Caki2 (cell line): ENCODE data around the gene SLC25A48. TPM values are rescaled to one million over a fixed set of nuclear protein-coding genes. Genes with fewer than 3 reads are reported as not detected.

ENCODE experiments used
- DNase-seq: peaks from one replicate; pipeline ENCODE4 v3.0.0-alpha.2; 2015; ENCODE audit warnings: low read depth
- in situ Hi-C: cut with HindIII; loops from 2 replicates; pipeline ENCODE4 v1.10.0; 2016; ENCODE audit warnings: low sequenced_read_pairs, low pct_unique_long_range_greater_than_20kb, mixed read lengths
- total RNA-seq: library from RNA; depleted of rRNA; stranded (reverse); fragments of >200 nt; shearing (Covaris generic); gene quantifications from 2 replicates; pipeline ENCODE4 v1.2.3, GENCODE V29; 2014; ENCODE audit warnings: low replicate concordance

The SLC25A48 gene
- total RNA-seq, 1 experiment from 2014 or later = not detected

DNA sequence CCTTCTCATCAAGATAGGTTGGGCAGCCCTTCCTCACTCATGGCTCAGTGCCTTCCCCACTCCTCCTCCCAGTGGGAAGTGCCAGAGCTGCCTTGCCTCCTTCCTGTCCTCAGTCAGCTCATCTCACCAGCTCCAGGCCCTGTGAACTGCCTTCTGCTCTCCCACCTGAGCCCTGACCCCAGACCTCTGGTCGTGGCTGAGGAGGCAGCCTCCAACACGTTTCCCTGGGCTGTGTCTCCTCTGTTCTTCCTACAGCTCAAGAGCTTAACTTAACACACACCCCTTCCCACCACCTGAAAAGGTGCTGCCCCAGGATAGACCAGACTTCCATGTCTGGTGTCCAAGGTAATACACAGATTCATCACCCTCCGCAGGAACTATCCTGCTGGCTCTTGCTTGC, 40.0 kb downstream of the SLC25A48 start:
- DNase-seq = no peak
- in situ Hi-C loops = no loop called here

DNA sequence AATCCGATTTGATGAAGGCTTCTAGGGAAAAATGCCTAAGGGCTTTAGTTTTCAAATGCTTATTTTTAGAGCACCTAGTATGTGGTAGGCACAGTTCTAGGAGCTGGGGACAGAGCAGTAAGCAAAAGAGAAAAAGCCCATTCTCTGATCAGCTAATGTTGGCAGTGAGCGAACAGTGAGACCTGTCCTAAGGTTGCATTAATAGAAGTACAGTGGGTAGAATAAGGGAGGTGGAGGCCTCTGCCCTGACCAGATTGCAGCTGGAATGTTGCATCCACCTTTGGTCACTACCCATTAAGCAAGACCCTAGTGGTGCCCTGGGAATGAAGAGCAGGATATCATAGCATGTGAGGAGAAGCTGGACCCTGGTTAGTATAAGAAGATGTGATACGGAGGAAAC, 41.1 kb downstream of the SLC25A48 start:
- in situ Hi-C loops = no loop called here
- no peak for DNase-seq

DNA sequence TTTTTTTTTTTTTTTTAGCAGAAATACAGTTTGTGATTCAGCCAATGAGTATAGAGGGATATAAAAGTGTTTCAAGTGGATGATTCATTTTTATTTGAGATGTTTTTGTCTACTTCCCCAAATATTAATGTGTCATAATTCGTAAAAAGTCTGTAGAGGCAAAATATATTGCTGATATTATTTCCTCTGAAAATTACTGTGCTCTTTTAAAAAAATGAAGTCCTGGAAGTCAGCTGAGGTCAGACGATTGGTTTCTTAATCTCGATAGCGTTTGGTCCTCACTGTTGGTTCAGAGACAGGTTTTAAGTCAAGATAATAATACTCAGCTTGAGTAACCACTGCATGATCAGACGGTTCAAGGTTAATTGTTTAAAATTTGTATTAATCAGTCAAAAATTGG, 41.7 kb downstream of the SLC25A48 start:
- DNase-seq = no peak

DNA sequence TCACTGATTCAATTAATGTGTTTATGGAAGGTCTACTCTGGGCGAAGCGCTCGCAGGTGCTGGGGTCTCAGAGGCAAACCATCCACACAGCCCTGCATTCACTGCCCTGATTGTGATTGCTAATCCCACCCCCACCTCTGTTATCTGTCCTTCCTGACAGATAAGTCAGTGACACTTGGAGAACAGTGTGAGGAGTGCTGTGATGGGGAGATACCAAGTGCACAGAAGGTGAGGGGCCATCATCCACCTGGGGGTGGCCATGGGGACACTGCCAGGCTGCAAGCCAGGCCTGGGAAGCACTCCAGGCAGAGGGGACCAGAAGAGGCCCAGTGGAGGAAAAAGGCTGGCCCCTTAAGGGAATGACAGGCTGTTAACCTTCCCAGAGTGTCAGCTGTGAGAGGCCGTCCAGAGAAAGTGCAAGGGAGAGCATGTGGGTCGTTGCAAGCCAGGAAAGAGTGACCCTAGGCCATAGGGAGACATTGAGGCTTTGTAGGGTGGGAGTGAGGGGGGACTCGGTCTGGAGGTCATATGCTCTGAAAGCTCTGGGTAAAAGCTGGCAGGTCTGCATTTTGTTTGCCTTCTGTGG, 43.2 kb downstream of the SLC25A48 start:
- DNase-seq = no peak
- in situ Hi-C loops = no loop called here

More for the DNA sequence above, 41.7 kb downstream of the SLC25A48 start:
- in situ Hi-C loops = no loop called here

DNA sequence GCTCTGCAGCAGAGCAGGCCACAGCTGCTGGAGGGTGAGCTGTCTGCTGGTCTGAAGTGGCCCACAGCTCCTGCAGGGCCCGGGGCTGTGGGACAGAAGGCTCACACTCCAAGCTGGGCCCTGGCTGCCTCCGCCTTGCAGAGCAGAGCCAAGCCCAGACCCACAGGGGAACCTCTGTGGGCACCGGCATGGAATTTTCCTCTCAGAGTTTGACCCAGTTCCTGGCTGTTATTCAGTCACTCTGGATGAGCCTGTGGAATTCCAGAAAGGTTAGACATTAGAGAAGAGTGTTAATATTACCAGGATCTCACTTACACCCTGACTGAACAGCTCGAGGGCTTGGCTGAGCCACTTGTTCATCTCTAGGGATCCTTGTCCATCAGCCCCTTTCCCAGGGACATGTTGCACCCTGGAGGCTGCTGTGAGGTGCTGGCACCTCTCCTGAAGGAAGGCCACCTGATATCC, 43.7 kb downstream of the SLC25A48 start:
- DNase-seq = peak; percentile 17
- in situ Hi-C loops = no loop called here

DNA sequence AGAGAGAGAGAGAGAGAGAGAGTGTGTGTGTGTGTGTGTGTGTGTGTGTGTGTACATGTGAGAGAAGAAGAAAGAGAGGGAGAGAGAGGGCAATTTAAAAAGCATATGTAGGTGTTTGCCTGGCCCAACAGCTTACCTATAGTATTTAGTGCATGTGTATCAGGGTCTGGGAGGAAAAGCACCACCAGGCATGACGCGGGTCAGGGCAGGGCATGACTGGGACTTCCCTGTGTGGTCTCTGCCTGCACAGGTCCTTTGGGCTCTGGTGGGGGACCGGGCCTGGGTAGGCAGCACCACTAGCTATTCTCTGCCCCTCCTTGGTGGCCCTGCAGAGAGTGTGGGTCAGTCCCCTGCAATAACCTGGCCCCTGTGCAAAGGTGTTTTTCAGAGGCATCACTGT, 45.1 kb downstream of the SLC25A48 start:
- no peak for DNase-seq
- in situ Hi-C loops = no loop called here

DNA sequence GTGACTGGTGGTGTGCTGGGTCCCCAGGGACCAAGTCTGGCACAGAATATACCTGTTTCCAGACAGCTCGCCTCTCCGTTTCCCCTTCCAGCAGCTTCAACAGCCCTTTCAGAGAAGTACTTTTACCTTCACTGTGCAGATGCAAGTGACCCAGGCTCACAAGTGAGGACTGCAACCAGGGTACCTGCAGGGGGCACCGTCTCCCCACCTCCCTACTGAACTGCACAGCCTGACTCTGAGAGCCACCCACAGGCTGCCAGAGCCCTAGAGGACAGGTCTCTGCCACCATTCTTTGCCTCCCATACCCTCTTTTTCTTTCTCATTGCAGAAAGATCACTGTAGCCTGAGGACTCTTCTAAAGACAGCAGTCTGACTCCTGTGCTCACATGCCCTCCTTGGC, 45.8 kb downstream of the SLC25A48 start:
- in situ Hi-C loops = no loop called here
- no peak for DNase-seq

DNA sequence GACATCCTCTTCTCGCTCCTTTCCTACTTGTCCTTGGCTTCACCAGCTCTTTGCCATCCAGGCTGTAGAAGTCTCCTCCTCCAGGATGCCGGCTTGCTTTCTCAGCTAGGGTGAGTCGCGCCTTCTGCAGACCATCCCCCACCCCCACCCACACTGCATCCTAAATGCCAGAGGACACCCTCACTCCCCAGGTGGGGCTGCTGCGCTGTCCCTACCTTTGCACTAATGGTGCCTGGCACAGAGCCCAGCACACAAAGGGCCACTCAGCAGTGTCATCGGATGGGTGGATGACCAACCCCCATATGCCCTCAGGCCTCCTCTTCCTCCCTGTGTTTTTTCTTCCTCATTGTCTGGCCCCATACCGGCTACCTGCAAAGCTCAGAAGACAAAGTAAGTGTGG, 46.3 kb downstream of the SLC25A48 start:
- DNase-seq = peak; percentile 7
- in situ Hi-C loops = no loop called here

DNA sequence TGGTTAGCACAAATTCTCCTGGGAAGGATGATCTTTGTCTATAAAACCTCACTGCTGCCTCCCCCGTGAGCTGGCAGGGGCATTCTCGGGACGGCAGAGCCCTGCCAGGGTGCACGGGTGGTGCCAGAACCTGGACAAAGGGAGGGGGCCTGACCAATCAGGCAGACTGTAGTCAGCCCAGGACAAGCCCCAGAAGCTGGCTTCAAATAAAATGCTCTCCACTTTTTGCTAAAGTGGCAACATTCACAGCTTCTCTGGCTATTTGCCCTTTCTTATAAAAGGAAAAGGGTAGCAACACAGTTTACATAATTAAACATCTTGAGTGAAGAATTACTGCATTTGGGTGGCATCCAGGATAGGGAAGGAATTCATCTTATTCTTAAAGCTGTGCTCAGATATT, 46.8 kb downstream of the SLC25A48 start:
- in situ Hi-C loops = no loop called here
- no peak for DNase-seq

DNA sequence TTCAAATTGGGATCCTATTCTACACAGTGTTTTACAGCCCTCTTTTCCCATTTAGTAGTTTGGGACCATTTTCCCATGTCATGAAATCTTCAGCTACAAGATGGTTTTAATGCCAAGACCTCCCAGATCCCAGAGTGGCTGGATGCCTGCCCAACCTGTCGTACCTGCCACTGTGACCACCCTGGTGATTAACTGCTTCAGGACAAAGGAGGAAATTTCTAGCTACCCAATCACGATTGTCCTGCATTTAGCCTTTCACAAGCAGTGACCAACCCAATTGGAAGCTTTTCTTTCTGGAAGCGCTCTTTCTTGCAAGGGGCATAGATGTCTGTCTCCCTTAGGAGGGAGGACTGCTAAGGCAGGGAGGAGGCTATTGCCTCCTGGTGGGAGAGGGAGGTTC, 47.4 kb downstream of the SLC25A48 start:
- in situ Hi-C loops = no loop called here
- no peak for DNase-seq

DNA sequence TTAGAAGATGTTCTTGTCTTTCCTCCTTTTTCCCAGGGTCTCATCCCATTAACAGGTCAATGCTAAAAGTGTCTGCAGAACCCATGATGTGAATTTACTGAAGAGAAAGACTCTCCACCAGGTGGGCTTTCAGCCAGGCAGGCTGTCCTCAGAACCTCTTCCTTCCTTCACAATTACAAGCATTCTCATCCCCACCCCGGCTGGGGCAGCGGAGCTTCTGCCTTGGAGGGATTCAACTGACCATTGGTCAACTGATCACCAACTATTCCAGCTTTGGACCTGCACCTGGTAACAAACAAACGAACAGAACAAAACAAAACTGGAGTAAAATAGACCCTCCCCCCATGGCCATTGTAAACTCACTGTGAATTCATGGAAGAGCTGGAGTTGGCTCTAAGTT, 48.6 kb downstream of the SLC25A48 start:
- in situ Hi-C loops = no loop called here
- no peak for DNase-seq

DNA sequence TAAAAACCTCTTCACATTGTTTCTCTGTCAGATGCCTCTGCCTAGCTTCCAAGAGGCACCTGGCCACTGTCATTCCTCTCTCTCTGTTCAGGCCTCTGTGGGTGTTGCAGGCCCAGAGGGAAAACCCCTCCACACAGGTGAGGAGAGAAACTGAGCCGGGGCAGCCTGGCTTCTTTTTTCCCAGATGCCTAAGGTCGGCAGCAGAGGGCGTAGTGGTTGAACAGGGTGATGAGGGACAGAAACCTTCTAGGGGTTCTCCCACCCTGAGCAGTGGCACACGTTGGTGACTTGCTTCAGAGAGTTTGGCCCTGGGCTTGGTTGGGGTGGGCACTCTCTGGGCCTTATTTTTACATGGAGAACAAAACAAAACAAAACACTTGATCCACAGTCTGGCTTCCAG, 49.0 kb downstream of the SLC25A48 start:
- no peak for DNase-seq
- in situ Hi-C loops = no loop called here

DNA sequence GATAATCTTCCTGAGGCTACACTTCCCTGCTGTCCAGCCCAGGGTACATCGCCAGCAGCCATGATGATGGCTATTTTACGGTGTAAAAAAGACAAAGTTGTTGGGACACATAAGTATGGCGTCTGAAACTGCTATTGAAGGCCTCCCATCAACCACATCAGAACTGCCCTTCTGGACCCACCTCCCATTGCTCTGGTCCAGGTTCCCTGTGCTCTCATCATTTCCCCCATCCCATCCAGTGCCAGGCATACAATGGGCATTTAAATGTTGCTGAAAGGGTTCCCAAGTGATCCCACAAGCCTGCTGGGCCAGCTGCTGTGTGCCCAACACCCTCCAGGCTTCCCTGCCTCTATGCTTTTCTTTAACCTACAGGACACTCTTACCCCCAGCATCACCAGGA, 50.6 kb downstream of the SLC25A48 start:
- in situ Hi-C loops = no loop called here
- no peak for DNase-seq

DNA sequence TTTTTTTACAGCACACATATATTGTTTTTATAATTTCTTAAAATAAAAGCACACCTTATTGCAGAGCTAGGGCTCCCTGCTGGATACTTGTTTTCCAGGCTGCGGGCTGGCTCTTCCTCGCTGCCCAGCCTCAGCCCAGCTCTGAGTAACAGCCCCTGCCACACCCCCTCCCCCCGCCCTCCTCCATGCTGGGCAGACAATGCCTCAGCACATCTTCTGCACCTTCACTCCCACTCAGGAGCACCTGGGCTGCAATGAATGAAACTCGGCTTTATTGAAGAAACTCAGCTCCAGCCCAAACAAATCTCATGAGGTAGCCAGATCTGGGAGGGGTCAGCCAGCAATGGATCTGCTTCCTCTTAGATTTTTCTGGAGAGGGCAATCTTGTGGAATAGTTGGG, 51.7 kb downstream of the SLC25A48 start:
- in situ Hi-C loops = no loop called here

DNA sequence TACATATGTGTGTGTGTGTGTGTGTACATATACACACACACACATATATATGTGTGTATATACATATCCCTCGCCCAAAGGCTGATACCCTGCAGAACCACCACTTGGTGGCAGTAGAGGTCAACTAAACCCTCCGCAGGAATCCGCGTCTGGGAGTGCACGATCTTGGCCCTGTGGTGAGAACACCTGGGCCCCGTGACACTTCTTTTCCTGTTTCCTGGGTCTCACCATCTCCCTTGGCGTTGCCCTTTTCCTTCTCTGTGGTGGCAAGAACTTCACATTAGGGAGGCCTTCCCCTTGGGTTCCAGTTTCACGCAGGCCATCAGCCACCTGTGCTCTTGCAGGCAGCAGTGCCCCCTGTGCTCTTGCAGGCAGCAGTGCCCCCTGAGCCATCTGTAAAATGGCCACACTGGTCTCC, 53.0 kb downstream of the SLC25A48 start:
- DNase-seq = peak; percentile 55
- in situ Hi-C loops = no loop called here

More for the DNA sequence above, 51.7 kb downstream of the SLC25A48 start:
- no peak for DNase-seq

DNA sequence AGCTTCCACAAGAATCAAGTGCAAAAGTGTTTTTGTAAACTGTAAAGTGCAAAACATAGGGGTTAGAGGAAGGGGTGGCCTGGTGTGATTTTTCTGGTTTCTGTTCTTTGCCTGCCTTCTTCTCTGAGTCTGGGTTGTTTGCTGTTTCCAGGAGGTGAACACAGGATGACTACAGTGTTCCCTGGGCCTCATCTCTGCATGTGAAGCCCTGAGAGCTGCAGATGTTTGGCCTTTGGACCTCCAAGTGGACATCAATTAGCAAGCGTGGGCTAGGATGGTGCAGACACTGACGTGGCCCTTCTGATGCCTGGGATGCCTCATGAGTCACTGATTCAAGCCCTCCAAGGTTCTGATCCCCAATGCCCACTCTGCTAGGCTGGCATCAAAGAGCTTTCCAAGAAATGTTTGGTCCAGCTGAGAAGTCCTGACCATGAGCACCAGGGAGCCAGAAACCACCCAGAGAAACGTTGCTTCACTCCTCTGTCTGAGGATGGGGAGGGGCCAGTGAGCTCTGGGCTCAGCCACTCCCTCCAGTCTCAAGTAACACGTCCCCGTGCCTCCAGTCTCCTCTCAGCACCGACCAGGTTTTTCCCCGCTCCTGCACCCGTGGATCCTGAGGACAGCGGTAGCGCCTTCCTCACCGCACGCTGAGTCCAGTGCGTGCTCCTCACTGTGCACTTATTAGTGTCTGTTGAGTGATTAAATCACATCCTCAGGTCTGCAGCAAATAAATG, 53.6 kb downstream of the SLC25A48 start:
- no peak for DNase-seq
- in situ Hi-C loops = no loop called here

DNA sequence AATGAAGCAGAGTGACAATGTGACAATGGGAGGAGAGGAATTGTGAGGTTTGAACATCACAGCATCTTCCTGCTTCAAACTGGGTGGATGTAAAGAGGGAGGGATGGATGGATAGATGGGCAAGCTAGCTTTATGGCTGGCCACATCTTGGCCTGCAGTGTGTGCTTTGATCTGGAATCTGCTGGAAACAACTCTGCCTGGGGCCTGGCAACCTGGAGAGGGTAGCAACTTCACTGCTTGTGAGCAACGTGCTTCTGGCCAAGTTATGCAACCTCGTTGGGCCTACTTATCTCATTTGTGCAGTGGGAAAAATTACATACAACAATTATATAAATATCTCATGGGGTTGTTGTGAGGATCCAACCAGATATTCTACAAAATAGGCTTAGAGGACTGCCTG, 55.8 kb downstream of the SLC25A48 start:
- in situ Hi-C loops = no loop called here
- no peak for DNase-seq

DNA sequence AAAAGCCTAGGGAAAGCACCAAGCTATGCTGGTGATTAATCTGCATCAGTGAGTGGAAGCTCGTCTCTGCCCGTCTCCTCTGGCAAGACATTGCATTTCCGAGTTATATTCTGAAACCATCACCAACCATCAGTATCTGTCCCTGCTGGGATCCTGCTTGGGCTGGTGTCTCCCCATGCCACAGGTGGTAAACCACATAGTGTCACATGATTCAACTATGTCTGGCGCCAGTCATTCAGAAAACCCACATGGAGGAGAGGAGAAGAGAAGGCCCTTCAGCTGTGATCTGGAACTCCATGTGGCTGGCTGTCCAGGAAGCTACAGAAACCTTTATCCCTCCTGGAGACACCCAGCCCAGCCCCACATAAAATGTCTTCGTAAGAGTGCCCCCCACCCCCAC, 56.4 kb downstream of the SLC25A48 start:
- DNase-seq = no peak
- in situ Hi-C loops = no loop called here

DNA sequence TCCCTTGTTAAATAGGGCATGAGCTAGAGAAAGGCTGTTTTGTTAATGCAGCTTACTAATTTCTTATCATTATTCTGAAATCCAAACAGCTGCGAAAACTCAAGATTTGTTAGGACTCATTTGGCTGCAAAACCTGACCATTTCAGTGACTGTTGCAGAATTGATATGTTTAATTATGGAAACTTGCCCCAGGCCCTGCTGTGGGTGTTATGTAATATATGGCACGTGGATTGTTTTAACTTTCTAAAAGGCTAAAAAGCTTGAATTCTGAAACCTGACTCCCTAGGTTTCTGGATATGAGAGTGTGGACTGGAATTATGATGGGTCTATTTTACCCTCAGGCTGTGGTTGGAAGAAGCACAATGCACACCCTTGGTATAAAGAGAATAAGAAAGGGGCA, 56.8 kb downstream of the SLC25A48 start:
- DNase-seq = no peak
- in situ Hi-C loops = no loop called here

DNA sequence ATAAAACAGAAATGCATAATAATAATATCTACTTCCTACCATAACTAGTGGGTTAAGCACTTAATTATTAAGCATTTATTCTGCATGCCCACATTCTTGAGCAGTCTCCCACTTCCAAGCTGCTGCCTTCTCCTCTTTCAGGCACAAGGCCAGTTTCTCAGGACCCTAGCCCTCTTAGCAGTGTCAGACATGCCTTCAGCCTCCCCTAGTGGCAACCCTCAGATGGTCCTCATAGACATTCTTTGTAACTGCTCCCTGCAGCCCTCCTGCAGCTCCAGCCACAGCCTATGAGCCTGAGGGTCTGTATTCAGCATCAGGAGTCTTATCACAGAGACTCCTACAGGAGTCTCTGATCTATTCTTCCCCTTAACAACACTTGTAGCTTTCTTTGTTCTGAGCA, 57.3 kb downstream of the SLC25A48 start:
- in situ Hi-C loops = no loop called here
- DNase-seq = no peak
